Dermis lymphatic vessel endothelial cell (primary cell): ENCODE measurements around the gene FOXF1. TPM values are rescaled to one million over a fixed set of nuclear protein-coding genes. Genes with fewer than 3 reads are reported as not detected.

ENCODE experiments used
- total RNA-seq: library from RNA; depleted of rRNA; stranded (reverse); fragments of >200 nt; gene quantifications from 2 replicates; pipeline ENCODE4 v1.2.1, GENCODE V29; 2014

The FOXF1 gene
- total RNA-seq, result 0.09 and 0.33 TPM in 2 replicates

GRCh38 chr16:86510465-86511261 lies at the start of gene FOXF1:
Gene FOXF1, plus strand, starts transcription at chr16:86510527. Its CDS starts 43 bp downstream, at chr16:86510570.

GRCh38 chr16:86554917-86555703 lies 44.8 kb downstream of the FOXF1 start, which contains the start of gene MTHFSD:
Gene MTHFSD, minus strand, starts transcription at chr16:86555235. Its CDS starts 51 bp downstream, at chr16:86555184.

Other genes starting within 250 kb of the FOXF1 start
- 6.1 and 8.3 TPM in 2 replicates for gene MTHFSD, start 44.7 kb downstream of the FOXF1 start, total RNA-seq
- gene FOXC2, start 56.3 kb downstream of the FOXF1 start, total RNA-seq, result 1.5 and 4.2 TPM in 2 replicates
- 1.5 and 2.1 TPM in 2 replicates for gene FOXL1, start 68.0 kb downstream of the FOXF1 start, total RNA-seq